Activated effector memory CD4-positive, alpha-beta T cell treated with anti-CD3 and anti-CD28 coated beads, Interleukin-2, amount 50 U/mL, for 16 hours (primary cell): ENCODE measurements around the gene DCLK2.

Experiments used
- DNase-seq: peaks from one replicate; pipeline ENCODE4 v3.0.0-alpha.2; 2020

The DCLK2 gene

GRCh38 chr4:150078041-150078578 is at the start of gene DCLK2:
TSS of gene DCLK2 (plus strand) at chr4:150078445. CDS start at chr4:150079028, 583 bp downstream.
- DNase-seq, result no peak

GRCh38 chr4:150032541-150032940 is 45.7 kb upstream of the DCLK2 start:
- no peak for DNase-seq

DNA sequence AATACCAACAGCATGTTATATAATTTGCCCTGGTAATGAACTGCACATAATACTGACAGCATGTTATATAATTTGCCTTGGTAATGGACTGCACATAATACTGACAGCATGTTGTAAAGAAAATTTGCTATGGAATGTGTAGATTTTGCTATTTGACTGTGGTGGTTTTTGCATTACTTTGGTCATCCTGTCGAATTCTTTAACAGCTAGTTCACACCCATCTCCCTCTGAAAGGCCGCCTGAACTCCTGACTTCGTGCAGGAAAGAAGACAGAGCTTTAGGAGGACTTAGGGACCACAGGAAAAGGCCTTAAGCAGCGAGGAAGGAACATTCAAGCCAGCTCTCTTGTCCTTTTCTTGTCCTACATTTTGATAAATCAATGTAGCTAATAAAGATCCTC is 45.2 kb upstream of the DCLK2 start:
- no peak for DNase-seq

DNA sequence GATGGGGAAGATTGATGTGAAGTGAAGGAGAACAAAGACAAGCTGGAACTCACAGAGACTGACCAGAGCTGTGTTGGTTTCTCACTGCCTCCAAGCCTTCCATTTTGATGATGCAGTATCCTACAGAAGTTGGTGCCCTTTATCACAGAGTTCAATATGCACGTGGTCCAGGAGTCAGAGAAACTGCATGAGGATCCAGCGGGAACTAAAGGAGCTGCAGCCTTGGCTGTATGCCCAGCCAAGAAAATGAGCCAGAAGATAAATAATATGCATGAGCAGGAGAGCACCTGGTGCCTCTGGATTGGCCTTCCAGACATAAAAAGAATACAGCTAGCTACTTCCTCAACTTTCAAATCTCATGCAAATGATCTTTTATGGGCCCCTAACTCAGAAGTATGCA is 44.3 kb upstream of the DCLK2 start:
- no peak for DNase-seq

- DNase-seq, result no peak
Observed at GRCh38 chr4:150037251-150037856, 40.9 kb upstream of the DCLK2 start.

- DNase-seq, result no peak
Observed at GRCh38 chr4:150038335-150039076, 39.7 kb upstream of the DCLK2 start.

GRCh38 chr4:150039274-150040127 is 38.7 kb upstream of the DCLK2 start:
- DNase-seq, result no peak

DNA sequence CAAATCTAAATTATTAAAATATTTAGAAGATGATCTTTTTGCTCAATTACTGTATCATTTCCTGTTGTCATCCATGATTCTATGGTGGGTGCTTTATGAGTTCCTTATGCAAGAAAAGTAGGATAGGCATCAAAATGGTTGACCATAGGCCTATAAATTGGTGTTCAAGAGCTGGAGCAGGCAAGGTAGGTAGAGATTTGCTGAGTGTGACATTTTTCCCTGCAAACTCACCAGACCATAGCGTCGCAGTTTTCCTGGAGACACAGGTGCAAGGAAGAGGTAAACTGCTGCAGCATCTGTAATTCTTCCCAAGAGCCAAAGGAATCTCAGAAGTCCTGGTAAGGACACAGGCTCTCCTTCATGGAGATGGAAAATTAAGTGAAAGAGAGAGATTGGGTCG is 33.7 kb upstream of the DCLK2 start:
- DNase-seq, result no peak

GRCh38 chr4:150045410-150045809 is 32.8 kb upstream of the DCLK2 start:
- no peak for DNase-seq

GRCh38 chr4:150046728-150047217 is 31.5 kb upstream of the DCLK2 start:
- DNase-seq, result no peak

- no peak for DNase-seq
Observed at GRCh38 chr4:150047546-150047945, 30.7 kb upstream of the DCLK2 start.

DNA sequence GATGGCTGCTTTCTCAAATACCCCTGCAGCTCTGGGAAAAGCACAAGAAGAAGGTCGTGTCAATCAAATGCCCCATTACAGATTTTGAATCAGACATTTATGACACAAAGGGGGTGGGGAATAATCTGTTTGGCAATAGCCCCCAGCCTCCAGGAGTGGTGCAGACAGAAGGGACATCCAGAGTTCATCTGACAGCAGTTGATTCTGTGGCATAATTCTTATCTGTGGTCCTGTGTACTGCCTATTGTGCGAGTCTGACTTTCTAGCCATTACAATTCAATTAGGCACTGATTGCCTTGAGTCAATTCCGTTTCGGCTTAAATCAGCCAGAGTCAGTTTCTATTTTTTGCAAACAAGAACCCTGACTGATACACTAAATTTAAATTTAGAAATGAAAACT is 28.6 kb upstream of the DCLK2 start:
- no peak for DNase-seq

DNA sequence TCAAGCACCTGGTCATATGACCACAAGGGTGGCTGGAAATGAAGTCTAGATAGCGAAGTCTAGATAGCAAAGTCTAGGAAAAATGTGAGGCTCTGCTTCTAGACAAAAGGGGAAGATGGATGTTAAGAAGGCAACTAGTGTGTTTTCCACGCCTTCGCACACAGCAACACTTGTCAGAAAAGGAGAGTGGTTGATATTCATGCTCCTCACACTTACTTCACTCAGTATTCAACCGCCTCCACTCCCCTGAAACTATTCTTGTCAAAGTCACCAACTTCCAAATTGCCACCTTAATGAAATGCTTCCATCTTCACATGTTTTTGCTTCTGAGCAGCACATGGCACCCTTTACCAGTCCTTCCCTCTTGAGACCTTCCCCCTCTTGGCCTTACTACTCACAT is 27.7 kb upstream of the DCLK2 start:
- DNase-seq, result no peak

DNA sequence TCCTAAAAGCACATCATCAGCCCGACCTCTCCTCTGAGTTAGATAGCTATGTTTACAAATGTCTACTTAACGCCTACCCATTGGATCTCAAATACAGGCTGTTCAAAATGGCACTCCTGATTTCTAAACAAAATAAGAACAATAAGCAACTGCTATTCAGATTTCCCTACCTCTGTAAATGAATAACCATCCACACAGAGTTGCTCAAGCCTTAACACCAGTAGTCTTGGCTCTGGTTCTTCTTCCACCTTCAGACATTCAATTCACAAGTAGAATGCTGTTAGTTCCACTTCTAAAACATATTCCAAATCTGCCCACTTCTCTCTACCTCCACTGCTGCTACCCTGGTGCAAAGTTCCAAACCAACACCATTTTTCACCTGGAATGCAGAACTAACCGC is 27.1 kb upstream of the DCLK2 start:
- no peak for DNase-seq

DNA sequence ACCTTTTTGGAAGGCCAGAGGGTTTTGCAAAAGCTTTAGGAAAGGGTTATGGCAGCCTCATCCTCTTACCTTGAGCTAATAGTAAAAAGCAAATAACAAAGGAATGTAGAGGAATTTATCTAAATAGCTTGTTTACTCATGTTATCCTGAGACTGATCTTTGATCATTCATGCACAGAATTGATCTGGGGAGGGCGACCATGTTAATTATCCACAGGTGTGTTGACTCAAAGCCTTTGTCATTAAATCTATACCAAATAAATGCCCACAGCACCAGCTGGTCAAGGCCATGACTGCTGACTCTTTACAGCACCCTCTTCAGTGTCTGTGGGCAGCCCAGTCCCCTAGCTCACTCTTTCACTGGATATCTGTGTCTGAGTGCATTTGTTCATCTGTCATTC is 22.8 kb upstream of the DCLK2 start:
- DNase-seq, result no peak

DNA sequence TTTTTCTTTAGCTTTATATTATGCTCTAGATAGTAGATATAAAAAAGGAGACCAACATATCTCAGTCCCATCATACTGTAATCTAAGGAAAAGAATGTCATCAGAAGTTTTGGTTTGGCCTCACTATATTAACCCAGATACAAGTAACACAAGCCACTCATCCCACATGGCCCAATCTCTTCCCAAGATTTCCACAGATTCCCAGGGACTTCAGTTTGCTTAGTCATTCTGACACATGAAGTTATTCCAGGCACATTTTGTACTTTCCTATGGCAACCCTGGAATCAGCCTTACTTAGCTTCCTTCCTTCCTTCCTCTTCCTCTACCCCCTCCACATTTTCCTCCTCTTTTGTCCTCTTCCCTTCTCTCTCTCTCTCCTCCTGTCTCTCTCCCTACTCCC is 21.7 kb upstream of the DCLK2 start:
- DNase-seq, result no peak

GRCh38 chr4:150061086-150061776 is 17.0 kb upstream of the DCLK2 start:
- DNase-seq, result no peak

DNA sequence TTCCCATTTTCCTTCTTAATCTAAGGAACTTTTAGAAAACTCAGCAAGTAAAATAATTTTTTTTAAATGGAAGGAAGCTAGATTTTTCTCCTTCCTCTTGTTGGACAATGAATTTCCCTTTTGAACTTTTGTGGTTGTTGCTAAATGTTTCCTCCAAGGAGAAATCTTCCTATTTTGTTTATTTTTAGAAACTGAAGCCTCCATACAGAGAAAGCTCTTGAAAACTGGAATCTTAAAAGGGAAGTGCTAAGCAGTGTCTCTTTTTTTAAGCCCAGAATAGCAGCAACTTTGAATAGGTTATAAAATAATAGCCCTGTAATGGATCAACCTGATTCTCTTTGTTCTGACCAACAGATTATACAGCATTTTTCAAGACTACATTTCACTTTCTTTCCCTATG is 15.1 kb upstream of the DCLK2 start:
- no peak for DNase-seq

- no peak for DNase-seq
Observed at GRCh38 chr4:150065740-150066139, 12.5 kb upstream of the DCLK2 start.

DNA sequence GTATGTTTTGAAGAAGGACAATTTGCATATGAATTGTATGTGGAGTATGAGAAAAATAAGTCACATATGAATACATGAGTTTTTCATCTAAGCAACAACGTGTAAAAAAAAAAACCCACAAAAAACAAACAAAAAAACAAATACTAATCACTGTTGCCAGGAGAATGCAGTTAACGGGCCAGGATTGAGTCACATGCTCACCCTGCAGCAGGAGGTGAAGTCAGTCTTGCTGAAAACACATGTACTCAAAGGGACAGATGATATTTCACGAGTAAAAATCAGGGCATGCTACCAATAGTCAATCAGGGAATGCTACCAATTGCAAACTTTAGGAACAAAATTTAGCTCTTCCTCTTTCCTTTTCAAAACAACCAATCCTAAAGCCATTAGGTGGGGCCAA is 10.4 kb upstream of the DCLK2 start:
- no peak for DNase-seq

GRCh38 chr4:150068300-150068960 is 9.8 kb upstream of the DCLK2 start:
- DNase-seq, result no peak

DNA sequence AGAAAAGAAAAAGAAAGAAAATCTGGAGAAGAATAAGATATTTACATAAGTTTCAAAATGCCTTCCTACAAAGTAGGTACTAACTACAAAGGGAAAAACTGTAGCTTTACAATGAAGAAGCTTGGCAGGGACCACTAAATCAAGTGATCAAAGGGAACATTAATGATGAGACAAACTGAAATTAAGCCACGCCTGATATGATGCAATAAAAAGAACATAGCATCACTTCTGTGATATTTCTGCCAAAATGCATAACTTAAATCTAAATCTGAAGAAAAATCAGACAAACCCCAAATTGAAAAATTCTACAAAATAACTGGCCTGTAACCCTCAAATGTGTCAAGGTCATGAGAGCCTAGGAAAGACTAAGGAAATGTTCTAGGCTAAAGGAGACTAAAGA is 8.9 kb upstream of the DCLK2 start:
- DNase-seq, result no peak
